GM19193 (cell line): Measurements from ENCODE around the gene ZNF593OS.

ENCODE experiments used
- POLR2A ChIP-seq: IDR thresholded peaks from 4 replicates; pipeline ENCODE4 v1.6.1; 2011; ENCODE audit not compliant: insufficient read depth, insufficient read length; ENCODE audit errors: extremely low read depth

Gene ZNF593OS

GRCh38 chr1:26171084-26172072 is at the start of gene ZNF593OS:
TSS of gene ZNF593OS (minus strand) at chr1:26171832. CDS start at chr1:26171661, 171 bp downstream.
- TF ChIP-seq POLR2A, result no peak

- no peak for TF ChIP-seq POLR2A
Measured at GRCh38 chr1:26221094-26221493, 49.5 kb upstream of the ZNF593OS start.

- no peak for TF ChIP-seq POLR2A
Measured at GRCh38 chr1:26220199-26220912, 48.7 kb upstream of the ZNF593OS start.

GRCh38 chr1:26218906-26219494 is 47.4 kb upstream of the ZNF593OS start:
- no peak for TF ChIP-seq POLR2A

- no peak for TF ChIP-seq POLR2A
Measured at GRCh38 chr1:26215246-26215645, 43.6 kb upstream of the ZNF593OS start.

- TF ChIP-seq POLR2A, result no peak
Measured at GRCh38 chr1:26213335-26213905, 41.8 kb upstream of the ZNF593OS start.

- no peak for TF ChIP-seq POLR2A
Measured at GRCh38 chr1:26212726-26213125, 41.1 kb upstream of the ZNF593OS start.

- TF ChIP-seq POLR2A, result no peak
Measured at GRCh38 chr1:26210147-26210870, 38.7 kb upstream of the ZNF593OS start.

GRCh38 chr1:26203642-26204318 is 32.1 kb upstream of the ZNF593OS start:
- TF ChIP-seq POLR2A, result no peak

- no peak for TF ChIP-seq POLR2A
Measured at GRCh38 chr1:26200413-26200812, 28.8 kb upstream of the ZNF593OS start.

GRCh38 chr1:26197813-26198212 is 26.2 kb upstream of the ZNF593OS start:
- TF ChIP-seq POLR2A, result no peak

GRCh38 chr1:26197301-26197700 is 25.7 kb upstream of the ZNF593OS start:
- TF ChIP-seq POLR2A, result no peak

- TF ChIP-seq POLR2A, result no peak
Measured at GRCh38 chr1:26195805-26196204, 24.2 kb upstream of the ZNF593OS start.

GRCh38 chr1:26191739-26192138 is 20.1 kb upstream of the ZNF593OS start:
- no peak for TF ChIP-seq POLR2A
